Hepatocyte (in vitro differentiated cells): Measurements from ENCODE around the gene CAPN2. TPM values are rescaled to one million over a fixed set of nuclear protein-coding genes. Genes with fewer than 3 reads are reported as not detected.

Source experiments
- DNase-seq: peaks from one replicate; pipeline ENCODE4 v3.0.0-alpha.2; 2016; ENCODE audit warnings: low spot score
- H2AFZ ChIP-seq: fragments of 200-600 bp; sonication (generic); 2 replicates; pipeline ENCODE4 v1.6.0; 2016; ENCODE audit warnings: antibody characterized with exemption, mild to moderate bottlenecking
- H3K27ac ChIP-seq: fragments of 200-600 bp; sonication (generic); 2 replicates; pipeline ENCODE4 v1.5.1; 2016; ENCODE audit warnings: mild to moderate bottlenecking
- H3K27me3 ChIP-seq: fragments of 200-600 bp; sonication (generic); 2 replicates; pipeline ENCODE4 v1.6.1; 2016
- H3K36me3 ChIP-seq: fragments of 200-600 bp; sonication (generic); replicated peaks from 2 replicates; pipeline ENCODE4 v1.5.1; 2016; ENCODE audit warnings: low read depth; ENCODE audit not compliant: insufficient read depth
- H3K4me1 ChIP-seq: fragments of 200-600 bp; sonication (generic); 2 replicates; pipeline ENCODE4 v1.5.1; 2016; ENCODE audit warnings: mild to moderate bottlenecking, moderate library complexity; ENCODE audit not compliant: insufficient read depth
- H3K4me2 ChIP-seq: fragments of 200-600 bp; sonication (generic); 2 replicates; pipeline ENCODE4 v1.6.0; 2016
- H3K4me3 ChIP-seq: fragments of 200-600 bp; sonication (generic); 2 replicates; pipeline ENCODE4 v1.5.1; 2016; ENCODE audit warnings: mild to moderate bottlenecking
- H3K79me2 ChIP-seq: fragments of 200-600 bp; sonication (generic); 2 replicates; pipeline ENCODE4 v1.6.0; 2017; ENCODE audit warnings: mild to moderate bottlenecking
- H3K9me2 ChIP-seq: fragments of 200-600 bp; sonication (generic); replicated peaks from 2 replicates; pipeline ENCODE4 v1.6.0; 2017; ENCODE audit warnings: mild to moderate bottlenecking; ENCODE audit not compliant: insufficient read depth
- H3K9me3 ChIP-seq: fragments of 200-600 bp; sonication (generic); 2 replicates; pipeline ENCODE4 v1.5.1; 2016; ENCODE audit warnings: low read depth, mild to moderate bottlenecking
- H4K20me1 ChIP-seq: fragments of 200-600 bp; sonication (generic); 2 replicates; pipeline ENCODE4 v1.6.0; 2016; ENCODE audit warnings: mild to moderate bottlenecking; ENCODE audit not compliant: insufficient read depth, poor library complexity, severe bottlenecking
- CTCF ChIP-seq: fragments of 200-600 bp; sonication (generic); IDR thresholded peaks from 2 replicates; pipeline ENCODE4 v1.5.1; 2016; ENCODE audit warnings: antibody characterized with exemption, mild to moderate bottlenecking; ENCODE audit not compliant: poor library complexity
- EZH2 ChIP-seq: fragments of 200-600 bp; sonication (generic); IDR thresholded peaks from 2 replicates; pipeline ENCODE4 v1.6.1; 2016; ENCODE audit warnings: antibody characterized with exemption, mild to moderate bottlenecking, borderline replicate concordance
- EZH2phosphoT487 ChIP-seq: fragments of 200-600 bp; sonication (generic); IDR thresholded peaks from one replicate; pipeline ENCODE4 v1.6.1; 2018; ENCODE audit warnings: antibody characterized with exemption, mild to moderate bottlenecking, low read depth, moderate library complexity; ENCODE audit not compliant: unreplicated experiment, severe bottlenecking
- WGBS: methylation state at CpG from one replicate; pipeline ENCODE4 v1.1.6; 2016; ENCODE audit warnings: low lambda C conversion rate; ENCODE audit errors: missing lambda C conversion rate; 5-methylcytosine and 5-hydroxymethylcytosine counted together
- polyA plus RNA-seq: library from polyadenylated mRNA; unstranded; fragments of >200 nt; fragmentation: Nextera tagmentation; extraction: Ambion mirVana; gene quantifications from 2 replicates; pipeline ENCODE4 v1.2.1, GENCODE V29; 2016
- total RNA-seq: library from RNA; depleted of rRNA; stranded (reverse); fragments of >200 nt; gene quantifications from 2 replicates; pipeline ENCODE4 v1.2.3, GENCODE V29; 2014

CAPN2 gene
- total and polyA plus RNA-seq, 2 experiments from 2014 or later, result 147 to 162 TPM

DNA sequence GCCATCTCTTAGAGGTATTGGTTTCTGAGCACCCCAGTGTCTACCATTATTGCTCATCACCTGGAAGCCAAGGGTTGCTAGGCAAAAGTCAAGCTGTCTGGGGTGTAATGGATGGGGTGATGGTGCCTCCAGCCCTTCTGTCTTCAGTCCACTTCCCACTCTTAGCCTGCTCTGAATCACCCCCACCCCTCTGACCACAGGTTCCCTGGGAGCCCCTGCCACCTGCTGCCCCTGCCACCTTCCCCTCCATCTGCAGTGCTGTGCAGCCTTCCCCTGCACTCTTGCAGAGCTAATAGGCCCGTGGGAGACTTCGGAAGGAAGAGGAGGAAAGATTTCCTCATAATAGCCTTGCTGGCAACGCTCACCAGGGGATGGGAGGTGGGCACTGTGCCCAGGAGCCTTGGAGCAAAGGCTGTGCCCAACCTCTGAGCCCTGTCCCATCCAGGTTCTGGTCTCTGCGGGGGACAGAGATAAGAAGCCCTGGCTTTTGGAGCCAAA is 35.5 kb downstream of the CAPN2 start:
- H3K4me3 ChIP-seq, result no peak overlapping the region
- peak overlapping the region; percentile 83 for H3K27ac ChIP-seq
- 61% methylated on average over 4 of the region's 4 CpGs for WGBS
- H3K4me1 ChIP-seq, result peaks cover 21% of the 10 kb centered on the region
- H3K9me3 ChIP-seq, result no peaks in the 10 kb centered on the region
- TF ChIP-seq EZH2, result no peak
- no peak for TF ChIP-seq EZH2phosphoT487
- no peak for TF ChIP-seq CTCF
- H3K9me2 ChIP-seq, result no peaks in the 10 kb centered on the region
- peak overlapping the region; percentile 91 for H3K4me2 ChIP-seq
- DNase-seq, result no peak
- peaks cover 4% of the 10 kb centered on the region for H3K79me2 ChIP-seq
- H3K36me3 ChIP-seq, result no peaks in the 10 kb centered on the region
- no peak overlapping the region for H2AFZ ChIP-seq
- no peaks in the 10 kb centered on the region for H3K27me3 ChIP-seq
- no peaks in the 10 kb centered on the region for H4K20me1 ChIP-seq

DNA sequence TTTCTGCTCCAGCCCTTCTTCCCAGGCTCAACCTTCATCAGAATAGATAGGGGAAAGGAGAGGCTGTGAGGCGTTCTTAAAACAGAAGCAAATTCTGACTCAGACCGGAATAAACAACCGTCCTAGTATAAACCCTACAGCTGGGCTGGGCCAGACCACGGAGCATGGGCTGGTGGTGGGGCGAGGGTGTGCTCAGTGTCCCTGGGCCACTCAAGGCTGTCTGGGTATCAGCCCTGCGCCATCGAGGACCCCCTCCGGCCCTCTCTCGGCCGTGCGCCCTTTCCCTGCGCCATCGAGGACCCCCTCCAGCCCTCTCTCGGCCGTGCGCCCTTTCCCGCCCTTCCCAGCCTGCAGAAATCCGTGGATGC is 36.0 kb downstream of the CAPN2 start:
- peak overlapping the region; percentile 83 for H3K27ac ChIP-seq
- H3K27me3 ChIP-seq, result no peaks in the 10 kb centered on the region
- H3K4me2 ChIP-seq, result peak overlapping the region; percentile 91
- no peaks in the 10 kb centered on the region for H3K9me3 ChIP-seq
- no peaks in the 10 kb centered on the region for H3K79me2 ChIP-seq
- H4K20me1 ChIP-seq, result no peaks in the 10 kb centered on the region
- peak; percentile 55 for DNase-seq
- WGBS, result 35% methylated on average over 16 of the region's 18 CpGs
- TF ChIP-seq EZH2phosphoT487, result no peak
- no peak for TF ChIP-seq CTCF
- no peak for TF ChIP-seq EZH2
- no peak overlapping the region for H3K4me3 ChIP-seq
- no peaks in the 10 kb centered on the region for H3K9me2 ChIP-seq
- peaks cover 21% of the 10 kb centered on the region for H3K4me1 ChIP-seq
- no peaks in the 10 kb centered on the region for H3K36me3 ChIP-seq
- H2AFZ ChIP-seq, result peak overlapping the region; percentile 77

DNA sequence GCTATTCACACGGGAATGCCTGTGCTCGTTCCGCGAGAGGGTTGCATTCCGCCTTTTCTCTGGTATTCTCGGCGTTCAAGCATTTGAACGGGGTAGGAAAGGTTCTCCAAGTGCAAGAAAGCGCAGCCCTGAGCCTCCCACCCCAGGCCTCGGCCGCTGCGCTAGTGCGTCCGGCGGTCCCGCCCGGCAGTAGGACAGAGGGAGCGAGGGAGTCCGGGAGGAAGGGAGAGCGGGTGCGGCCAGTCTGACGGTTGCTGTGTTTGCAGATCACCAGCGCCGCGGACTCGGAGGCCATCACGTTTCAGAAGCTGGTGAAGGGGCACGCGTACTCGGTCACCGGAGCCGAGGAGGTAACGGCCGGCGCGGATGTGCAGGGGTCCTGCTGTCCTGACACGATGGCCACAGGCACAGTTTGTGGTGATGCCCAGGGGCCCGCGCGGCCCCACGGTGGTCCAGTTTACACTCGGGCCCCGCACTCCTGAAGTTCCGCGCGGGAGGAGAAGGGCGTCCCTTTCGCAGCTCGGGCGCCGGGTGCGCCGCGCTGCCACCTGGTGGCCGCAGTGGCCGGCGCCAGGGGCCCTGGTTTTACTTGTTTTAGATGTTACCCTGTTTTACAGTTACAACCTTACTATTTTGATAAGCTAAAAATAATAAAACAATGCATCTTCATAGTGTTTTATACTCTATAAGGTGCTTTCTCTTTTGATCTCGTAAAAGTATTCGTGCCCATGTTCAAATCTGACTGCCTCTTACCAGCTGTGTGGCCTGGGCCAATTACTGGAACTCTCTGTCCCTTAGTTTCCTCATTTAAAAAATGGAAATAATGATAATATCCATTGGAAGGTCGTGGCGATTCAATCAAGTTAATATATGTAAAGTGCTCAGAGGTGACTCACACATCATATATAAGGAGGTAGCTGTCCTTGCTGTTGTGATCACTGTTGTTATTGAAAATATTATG is 36.7 kb downstream of the CAPN2 start:
- Histone ChIP-seq H3K36me3 (no peaks in the 10 kb centered on the region), H3K27ac (peak overlapping the region; percentile 83), H4K20me1 (no peaks in the 10 kb centered on the region), H3K9me3 (no peaks in the 10 kb centered on the region), H3K4me3 (no peak overlapping the region), H3K27me3 (no peaks in the 10 kb centered on the region), H2AFZ (peak overlapping the region; percentile 77), H3K9me2 (no peaks in the 10 kb centered on the region), H3K79me2 (no peaks in the 10 kb centered on the region), H3K4me2 (peak overlapping the region; percentile 91), H3K4me1 (peaks cover 21% of the 10 kb centered on the region)
- WGBS, result 8% methylated on average over 60 of the region's 61 CpGs
- TF ChIP-seq EZH2phosphoT487, result no peak
- TF ChIP-seq CTCF, result peak; percentile 98
- no peak for TF ChIP-seq EZH2
- peak; percentile 84 for DNase-seq
